K562 (cell line): ENCODE results near the gene TMEM108. TPM values are rescaled to one million over a fixed set of nuclear protein-coding genes. Genes with fewer than 3 reads are reported as not detected.

ENCODE experiments used
- ATAC-seq: fragments of 200-7000 bp; cut with Tn5 transposase; 3 replicates; pipeline ENCODE4 v1.9.1; 2020; ENCODE audit warnings: moderate library complexity
- BruUV-seq: library from RNA; stranded (reverse); fragments of 400-500 nt; replicated peaks from 2 replicates; lab custom pipeline; 2021; lab: Mats Ljungman, UMichigan
- CTCF ChIA-PET: fragments of 300-600 bp; formaldehyde crosslinking; extraction: SDS; loops from one replicate; lab custom pipeline; 2021; ENCODE audit warnings: low intra/inter-chr PET ratio; lab: Yijun Ruan, JAX
- POLR2A ChIA-PET: fragments of 300-600, 350-650 bp; sonication (Branson Sonifier 250); formaldehyde crosslinking; extraction: SDS; loops from one replicate; lab custom pipeline; 2021; ENCODE audit warnings: antibody characterized with exemption, inconsistent platforms; lab: Yijun Ruan, JAX
- DNase-seq, 4 experiments: peaks; one replicate each; pipeline versions ENCODE4 v3.0.0 to v3.0.0-alpha.2; 2011 to 2018; ENCODE audit warnings: low spot score in 3 of 4, mixed read lengths in 3 of 4; ENCODE audit errors: extremely low read depth in 1 of 4
- FAIRE-seq: peaks from 2 replicates; lab custom pipeline; 2011; peaks lifted over from hg19 to GRCh38; lab: Jason Lieb, UNC
- H2AFZ ChIP-seq: 2 replicates; pipeline ENCODE4 v1.6.0; 2011; ENCODE audit warnings: low read depth, low read length, control low read depth, inconsistent platforms
- H3K27ac ChIP-seq: fragments of 200-600 bp; 3 replicates; pipeline ENCODE4 v1.8.0; 2011; ENCODE audit warnings: low read depth, mild to moderate bottlenecking, control low read depth, inconsistent platforms, low read length, moderate library complexity, mixed read lengths; ENCODE audit errors: extremely low read depth
- H3K27me3 ChIP-seq, 2 experiments: fragments of 300-600 bp in 1 of 2; 2 replicates in 1 of 2; 3 replicates in 1 of 2; pipeline versions ENCODE4 v1.6.0 to v1.8.0; 2011; ENCODE audit warnings: inconsistent platforms in 2 of 2, low read length in 2 of 2, mild to moderate bottlenecking in 1 of 2, mixed read lengths in 1 of 2, moderate library complexity in 1 of 2; ENCODE audit not compliant: control insufficient read depth in 2 of 2, insufficient read depth in 2 of 2
- H3K36me3 ChIP-seq: fragments of 300-600 bp; 3 replicates; pipeline ENCODE4 v1.8.0; 2011; ENCODE audit warnings: mild to moderate bottlenecking, low read length, inconsistent platforms; ENCODE audit not compliant: control insufficient read depth, insufficient read depth
- H3K4me1 ChIP-seq, 2 experiments: fragments of 200-600 bp in 1 of 2; replicated peaks in 1 of 2; 2 replicates in 1 of 2; 3 replicates in 1 of 2; pipeline versions ENCODE4 v1.5.1 to v1.8.0; 2011; ENCODE audit warnings: inconsistent platforms in 2 of 2, low read length in 2 of 2, mild to moderate bottlenecking in 1 of 2, mixed read lengths in 1 of 2, moderate library complexity in 1 of 2; ENCODE audit not compliant: control insufficient read depth in 2 of 2, insufficient read depth in 2 of 2
- H3K4me2 ChIP-seq: 2 replicates; pipeline ENCODE4 v1.6.1; 2011; ENCODE audit warnings: low read length, control low read depth, inconsistent platforms, mixed read lengths; ENCODE audit not compliant: insufficient read depth
- H3K4me3 ChIP-seq: fragments of 200-600 bp; sonication (generic), shearing (Covaris generic); 2 replicates; pipeline ENCODE4 v1.5.1; 2016; ENCODE audit warnings: control low read depth, inconsistent platforms
- H3K79me2 ChIP-seq: fragments of 200-600 bp; 3 replicates; pipeline ENCODE4 v1.8.0; 2011; ENCODE audit warnings: low read length, inconsistent platforms; ENCODE audit not compliant: control insufficient read depth, insufficient read depth
- H3K9ac ChIP-seq, 2 experiments: 2 replicates each; pipeline versions ENCODE4 v1.6.0 to v1.6.1; 2011; ENCODE audit warnings: low read depth in 2 of 2, low read length in 2 of 2, control low read depth in 1 of 2, inconsistent platforms in 1 of 2, mild to moderate bottlenecking in 1 of 2, mixed read lengths in 1 of 2; ENCODE audit not compliant: insufficient read depth in 1 of 2
- H3K9me1 ChIP-seq: one replicate; pipeline ENCODE4 v1.6.0; 2011; ENCODE audit warnings: inconsistent platforms, mild to moderate bottlenecking, low read length, moderate library complexity; ENCODE audit not compliant: control insufficient read depth, insufficient read depth
- H3K9me3 ChIP-seq: replicated peaks from 2 replicates; pipeline ENCODE4 v1.5.1; 2011; ENCODE audit warnings: low read depth, low read length, inconsistent platforms; ENCODE audit not compliant: control insufficient read depth, insufficient read depth
- H4K20me1 ChIP-seq: replicated peaks from 2 replicates; pipeline ENCODE4 v1.6.1; 2011; ENCODE audit warnings: low read length, inconsistent platforms, mixed read lengths; ENCODE audit not compliant: control insufficient read depth, insufficient read depth
- ARID2 ChIP-seq: fragments of 450-650 bp; IDR thresholded peaks from 2 replicates; pipeline ENCODE4 v1.6.1; 2017; ENCODE audit warnings: antibody characterized with exemption, mild to moderate bottlenecking
- NCOA1 ChIP-seq: fragments of 450-650 bp; IDR thresholded peaks from 2 replicates; pipeline ENCODE4 v1.6.1; 2016; ENCODE audit warnings: low read depth
- RBBP5 ChIP-seq: fragments of 200-600 bp; sonication (generic); IDR thresholded peaks from 2 replicates; pipeline ENCODE4 v1.6.1; 2012; ENCODE audit warnings: borderline replicate concordance, mild to moderate bottlenecking, low read length, control low read depth, inconsistent platforms; ENCODE audit not compliant: insufficient read depth, poor library complexity, severe bottlenecking
- WGBS: fragments of 100-300 bp; shearing (Covaris generic); methylation state at CpG from one replicate; pipeline ENCODE4 v1.1.6; 2016; ENCODE audit warnings: low coverage, mixed read lengths; ENCODE audit not compliant: insufficient coverage; ENCODE audit errors: missing lambda C conversion rate; 5-methylcytosine and 5-hydroxymethylcytosine counted together
- in situ Hi-C: fragments of 300-500 bp; cut with MboI; formaldehyde crosslinking; loops from 4 replicates; pipeline ENCODE4 v1.15.0; 2018; ENCODE audit warnings: inconsistent platforms, mixed read lengths
- intact Hi-C: fragments of 100-400 bp; cut with micrococcal nuclease; formaldehyde crosslinking; loops from 2 replicates; pipeline ENCODE4 v1.14.2; 2022
- polyA plus RNA-seq, 8 experiments: library from polyadenylated mRNA; depleted of rRNA in 4 of 8; stranded (reverse) in 5 of 8; unstranded in 3 of 8; fragments of >200 nt; fragmentation: Nextera tagmentation in 2 of 8; fragmentation: Illumina TruSeq in 1 of 8; extraction: Ambion mirVana in 2 of 8; extraction: Trizol in 1 of 8; gene quantifications; 2 replicates each; pipeline versions ENCODE4 v1.2.1 to v1.2.3, GENCODE V29; 2011 to 2014; ENCODE audit warnings: inconsistent platforms in 1 of 8, missing spikeins in 1 of 8
- total RNA-seq, 7 experiments: library from RNA; depleted of rRNA in 6 of 7; stranded (reverse); fragments of >200 nt in 6 of 7; fragmentation: Illumina TruSeq in 2 of 7; extraction: Trizol in 2 of 7; gene quantifications; 2 replicates each; pipeline versions ENCODE4 v1.2.1 to v1.2.3, GENCODE V29; 2011 to 2021; ENCODE audit warnings: low replicate concordance in 1 of 7
- TF ChIP-seq, protein P1 (sequence below): fragments of 200-800 bp; sonication (Bioruptor generic); IDR thresholded peaks from 2 replicates; pipeline ENCODE4 v1.6.1; 2016; ENCODE audit warnings: missing genetic modification characterization, missing compliant biosample characterization
- TF ChIP-seq, protein P2 (sequence below), 2 experiments: fragments of 450-650 bp; conservative IDR thresholded peaks; 2 replicates each; pipeline ENCODE4 v1.6.1; 2017; ENCODE audit warnings: mild to moderate bottlenecking in 2 of 2, moderate library complexity in 2 of 2

Gene TMEM108
- total and polyA plus RNA-seq, 9 of the 15 experiments (the other 6 are each of a cell fraction or from before 2014, with no cell fraction given), result 0.65 to 11.1 (median 3.4) TPM

DNA sequence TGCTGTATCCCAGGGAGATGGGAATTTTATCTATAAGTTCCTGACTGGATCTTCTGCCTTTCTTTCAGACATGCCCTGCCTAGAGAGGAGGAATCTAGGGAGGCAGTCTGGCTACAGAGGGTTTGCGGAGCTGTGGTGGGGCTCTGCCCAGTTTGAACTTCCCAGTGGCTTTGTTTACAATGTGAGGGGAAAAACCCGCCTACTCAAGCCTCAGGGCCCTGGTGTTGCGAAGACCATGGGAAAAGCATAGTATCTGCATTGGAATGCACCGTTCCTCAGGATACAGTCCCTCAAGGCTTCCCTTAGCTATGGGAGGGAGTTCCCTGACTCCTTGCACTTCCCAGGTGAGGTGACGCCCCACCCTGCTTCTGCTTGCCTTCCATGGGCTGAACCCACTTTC, 168.7 kb downstream of the TMEM108 start:
- Histone ChIP-seq H3K4me1 (no peaks in the 10 kb centered on the region; a peak in 1 of 5 replicates), H3K9me3 (no peaks in the 10 kb centered on the region), H3K27me3 (no peaks in the 10 kb centered on the region), H3K27ac (no peak overlapping the region), H4K20me1 (no peaks in the 10 kb centered on the region), H3K79me2 (no peaks in the 10 kb centered on the region), H3K36me3 (no peaks in the 10 kb centered on the region), H3K9me1 (no peaks in the 10 kb centered on the region), H2AFZ (no peak overlapping the region), H3K9ac (no peak overlapping the region), H3K4me3 (no peak overlapping the region), H3K4me2 (no peak overlapping the region)
- ATAC-seq, result no peak
- in situ Hi-C loops (no loop called here), intact Hi-C loops (no loop called here)
- DNase-seq, result no peak
- 58% methylated on average over 3 of the region's 5 CpGs for WGBS
- POLR2A ChIA-PET, result no interaction called here
- FAIRE-seq, result no peak
- BruUV-seq, result no TSS peak
- TF ChIP-seq NCOA1, result no peak
- no peak for TF ChIP-seq ARID2
- TF ChIP-seq, protein P1, sequence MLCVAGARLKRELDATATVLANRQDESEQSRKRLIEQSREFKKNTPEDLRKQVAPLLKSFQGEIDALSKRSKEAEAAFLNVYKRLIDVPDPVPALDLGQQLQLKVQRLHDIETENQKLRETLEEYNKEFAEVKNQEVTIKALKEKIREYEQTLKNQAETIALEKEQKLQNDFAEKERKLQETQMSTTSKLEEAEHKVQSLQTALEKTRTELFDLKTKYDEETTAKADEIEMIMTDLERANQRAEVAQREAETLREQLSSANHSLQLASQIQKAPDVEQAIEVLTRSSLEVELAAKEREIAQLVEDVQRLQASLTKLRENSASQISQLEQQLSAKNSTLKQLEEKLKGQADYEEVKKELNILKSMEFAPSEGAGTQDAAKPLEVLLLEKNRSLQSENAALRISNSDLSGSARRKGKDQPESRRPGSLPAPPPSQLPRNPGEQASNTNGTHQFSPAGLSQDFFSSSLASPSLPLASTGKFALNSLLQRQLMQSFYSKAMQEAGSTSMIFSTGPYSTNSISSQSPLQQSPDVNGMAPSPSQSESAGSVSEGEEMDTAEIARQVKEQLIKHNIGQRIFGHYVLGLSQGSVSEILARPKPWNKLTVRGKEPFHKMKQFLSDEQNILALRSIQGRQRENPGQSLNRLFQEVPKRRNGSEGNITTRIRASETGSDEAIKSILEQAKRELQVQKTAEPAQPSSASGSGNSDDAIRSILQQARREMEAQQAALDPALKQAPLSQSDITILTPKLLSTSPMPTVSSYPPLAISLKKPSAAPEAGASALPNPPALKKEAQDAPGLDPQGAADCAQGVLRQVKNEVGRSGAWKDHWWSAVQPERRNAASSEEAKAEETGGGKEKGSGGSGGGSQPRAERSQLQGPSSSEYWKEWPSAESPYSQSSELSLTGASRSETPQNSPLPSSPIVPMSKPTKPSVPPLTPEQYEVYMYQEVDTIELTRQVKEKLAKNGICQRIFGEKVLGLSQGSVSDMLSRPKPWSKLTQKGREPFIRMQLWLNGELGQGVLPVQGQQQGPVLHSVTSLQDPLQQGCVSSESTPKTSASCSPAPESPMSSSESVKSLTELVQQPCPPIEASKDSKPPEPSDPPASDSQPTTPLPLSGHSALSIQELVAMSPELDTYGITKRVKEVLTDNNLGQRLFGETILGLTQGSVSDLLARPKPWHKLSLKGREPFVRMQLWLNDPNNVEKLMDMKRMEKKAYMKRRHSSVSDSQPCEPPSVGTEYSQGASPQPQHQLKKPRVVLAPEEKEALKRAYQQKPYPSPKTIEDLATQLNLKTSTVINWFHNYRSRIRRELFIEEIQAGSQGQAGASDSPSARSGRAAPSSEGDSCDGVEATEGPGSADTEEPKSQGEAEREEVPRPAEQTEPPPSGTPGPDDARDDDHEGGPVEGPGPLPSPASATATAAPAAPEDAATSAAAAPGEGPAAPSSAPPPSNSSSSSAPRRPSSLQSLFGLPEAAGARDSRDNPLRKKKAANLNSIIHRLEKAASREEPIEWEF, result no peak
- TF ChIP-seq RBBP5, result no peak
- TF ChIP-seq, protein P2, sequence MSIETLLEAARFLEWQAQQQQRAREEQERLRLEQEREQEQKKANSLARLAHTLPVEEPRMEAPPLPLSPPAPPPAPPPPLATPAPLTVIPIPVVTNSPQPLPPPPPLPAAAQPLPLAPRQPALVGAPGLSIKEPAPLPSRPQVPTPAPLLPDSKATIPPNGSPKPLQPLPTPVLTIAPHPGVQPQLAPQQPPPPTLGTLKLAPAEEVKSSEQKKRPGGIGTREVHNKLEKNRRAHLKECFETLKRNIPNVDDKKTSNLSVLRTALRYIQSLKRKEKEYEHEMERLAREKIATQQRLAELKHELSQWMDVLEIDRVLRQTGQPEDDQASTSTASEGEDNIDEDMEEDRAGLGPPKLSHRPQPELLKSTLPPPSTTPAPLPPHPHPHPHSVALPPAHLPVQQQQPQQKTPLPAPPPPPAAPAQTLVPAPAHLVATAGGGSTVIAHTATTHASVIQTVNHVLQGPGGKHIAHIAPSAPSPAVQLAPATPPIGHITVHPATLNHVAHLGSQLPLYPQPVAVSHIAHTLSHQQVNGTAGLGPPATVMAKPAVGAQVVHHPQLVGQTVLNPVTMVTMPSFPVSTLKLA (conservative IDR thresholded peaks at IDR 0.05), result no peak
- CTCF ChIA-PET, result no interaction called here
